SHP77 (cell line): Measurements from ENCODE around the gene CPT2.

Source experiments
- DNase-seq, 2 experiments: peaks; one replicate each; lab custom pipeline; 2025; lab: John Stamatoyannopoulos, UW

Gene CPT2

GRCh38 chr1:53196485-53197290 lies at the start of gene CPT2:
CPT2 (plus strand) TSS chr1:53196824; CDS start chr1:53196944, 120 bp downstream.
- DNase-seq, result peak; percentile 74 to 93

GRCh38 chr1:53147174-53147573 lies 49.5 kb upstream of the CPT2 start:
- no peak for DNase-seq

GRCh38 chr1:53148123-53148522 lies 48.5 kb upstream of the CPT2 start:
- no peak for DNase-seq

- no peak for DNase-seq
Observed at GRCh38 chr1:53153752-53154151, 42.9 kb upstream of the CPT2 start.

GRCh38 chr1:53154859-53155438 lies 41.7 kb upstream of the CPT2 start:
- DNase-seq, result no peak

GRCh38 chr1:53155534-53155933 lies 41.1 kb upstream of the CPT2 start:
- no peak for DNase-seq

GRCh38 chr1:53155945-53156344 lies 40.7 kb upstream of the CPT2 start:
- no peak for DNase-seq

- DNase-seq, result no peak
Observed at GRCh38 chr1:53156783-53157182, 39.8 kb upstream of the CPT2 start.

GRCh38 chr1:53158900-53159299 lies 37.7 kb upstream of the CPT2 start:
- DNase-seq, result no peak

- no peak for DNase-seq
Observed at GRCh38 chr1:53160924-53161378, 35.7 kb upstream of the CPT2 start.

- no peak for DNase-seq
Observed at GRCh38 chr1:53162621-53163020, 34.0 kb upstream of the CPT2 start.

GRCh38 chr1:53163291-53163768 lies 33.3 kb upstream of the CPT2 start:
- DNase-seq, result no peak

- no peak for DNase-seq
Observed at GRCh38 chr1:53165408-53165961, 31.1 kb upstream of the CPT2 start.

GRCh38 chr1:53166366-53166765 lies 30.3 kb upstream of the CPT2 start:
- DNase-seq, result no peak

- no peak for DNase-seq
Observed at GRCh38 chr1:53166912-53167311, 29.7 kb upstream of the CPT2 start.

GRCh38 chr1:53172426-53173128 lies 24.0 kb upstream of the CPT2 start:
- DNase-seq, result peak; percentile 62 to 73

GRCh38 chr1:53174971-53175913 lies 21.4 kb upstream of the CPT2 start:
- DNase-seq, result peak in 1 of 2 experiments; percentile 35

GRCh38 chr1:53176452-53177208 lies 20.0 kb upstream of the CPT2 start:
- peak; percentile 57 to 62 for DNase-seq

GRCh38 chr1:53180226-53180625 lies 16.4 kb upstream of the CPT2 start:
- DNase-seq, result no peak

GRCh38 chr1:53180951-53181350 lies 15.7 kb upstream of the CPT2 start:
- DNase-seq, result no peak
